ENCODE results near the gene NISCH. TPM values are rescaled to one million over a fixed set of nuclear protein-coding genes. Genes with fewer than 3 reads are reported as not detected.

NISCH gene
- total RNA-seq, 1 donor from 2014 or later: 80.5 TPM

- peaks cover 30% of the 10 kb centered on the region for H3K36me3 ChIP-seq
- H4K20me1 ChIP-seq (ENCODE audit: low read depth): peaks cover 76% of the 10 kb centered on the region
- peaks cover 11% of the 10 kb centered on the region for H3K4me1 Mint-ChIP-seq
- no peak overlapping the region for H3K9ac ChIP-seq
- DNase-seq (ENCODE audit: low spot score): no peak
- no peak overlapping the region for H2AFZ ChIP-seq (replicated peaks)
- H3K79me2 ChIP-seq (ENCODE audit: low read depth): peaks cover 95% of the 10 kb centered on the region
- no peak overlapping the region for H3K27ac ChIP-seq
- no peak overlapping the region for H3K4me3 Mint-ChIP-seq
- H3K27me3 Mint-ChIP-seq (ENCODE audit: insufficient read depth, low read depth): peaks cover 2% of the 10 kb centered on the region
- H3K4me1 ChIP-seq: peaks cover 11% of the 10 kb centered on the region
- no peak for TF ChIP-seq CTCF (IDR thresholded peaks at IDR 0.05)
- no peak for TF ChIP-seq EZH2 (IDR thresholded peaks at IDR 0.05)
- TF ChIP-seq EZH2phosphoT487 (IDR thresholded peaks at IDR 0.05): no peak
- H3K9me3 ChIP-seq (ENCODE audit: low read depth): no peaks in the 10 kb centered on the region
- H3K27ac Mint-ChIP-seq: no peak overlapping the region
- H3K4me2 ChIP-seq: no peak overlapping the region
- peaks cover 19% of the 10 kb centered on the region for H3F3A ChIP-seq (ENCODE audit: low read depth)
- no peaks in the 10 kb centered on the region for H3K9me3 Mint-ChIP-seq
- H3K27me3 ChIP-seq: no peaks in the 10 kb centered on the region
- H3K4me3 ChIP-seq: no peak overlapping the region
- peaks cover 34% of the 10 kb centered on the region for H3K36me3 Mint-ChIP-seq
Measured at GRCh38 chr3:52461874-52462273, 6.5 kb downstream of the NISCH start.

DNA sequence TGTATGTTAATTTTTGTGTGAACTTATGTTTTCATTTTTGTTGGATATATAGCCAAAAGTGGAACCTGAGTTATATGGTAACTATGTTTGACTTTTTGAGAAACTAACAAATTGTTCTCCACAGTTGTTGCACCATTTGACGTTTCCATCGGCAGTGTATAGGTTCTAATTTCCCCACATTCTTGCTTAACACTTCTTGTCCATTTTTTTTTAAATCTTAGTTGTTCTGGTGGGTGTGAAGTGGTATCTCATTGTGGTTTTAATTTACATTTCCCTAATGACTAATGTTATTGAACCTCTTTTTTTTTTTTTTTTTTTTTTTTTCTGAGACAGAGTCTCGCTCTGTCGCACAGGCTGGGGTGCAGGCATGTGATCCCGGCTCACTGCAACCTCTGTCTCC lies 8.0 kb downstream of the NISCH start:
- H3K4me1 Mint-ChIP-seq: peaks cover 3% of the 10 kb centered on the region
- H3K36me3 Mint-ChIP-seq: peaks cover 28% of the 10 kb centered on the region
- Histone ChIP-seq H3F3A (ENCODE audit: low read depth) (peaks cover 14% of the 10 kb centered on the region), H3K4me1 (no peaks in the 10 kb centered on the region), H3K4me2 (no peak overlapping the region), H3K79me2 (ENCODE audit: low read depth) (peaks cover 93% of the 10 kb centered on the region), H3K9me3 (ENCODE audit: low read depth) (no peaks in the 10 kb centered on the region), H4K20me1 (ENCODE audit: low read depth) (peaks cover 75% of the 10 kb centered on the region), H3K9ac (no peak overlapping the region), H3K36me3 (peaks cover 23% of the 10 kb centered on the region), H3K27me3 (no peaks in the 10 kb centered on the region), H3K27ac (no peak overlapping the region), H3K4me3 (no peak overlapping the region), H2AFZ (replicated peaks) (no peak overlapping the region)
- no peak overlapping the region for H3K4me3 Mint-ChIP-seq
- TF ChIP-seq CTCF (IDR thresholded peaks at IDR 0.05) (no peak), EZH2 (IDR thresholded peaks at IDR 0.05) (no peak), EZH2phosphoT487 (IDR thresholded peaks at IDR 0.05) (no peak)
- DNase-seq (ENCODE audit: low spot score): no peak
- peaks cover 2% of the 10 kb centered on the region for H3K27me3 Mint-ChIP-seq (ENCODE audit: insufficient read depth, low read depth)
- no peak overlapping the region for H3K27ac Mint-ChIP-seq
- no peaks in the 10 kb centered on the region for H3K9me3 Mint-ChIP-seq

GRCh38 chr3:52468336-52468735 lies 12.9 kb downstream of the NISCH start:
- Histone ChIP-seq H3K36me3 (peaks cover 3% of the 10 kb centered on the region), H3K4me3 (no peak overlapping the region), H4K20me1 (ENCODE audit: low read depth) (peaks cover 79% of the 10 kb centered on the region), H3K4me1 (no peaks in the 10 kb centered on the region), H3K9me3 (ENCODE audit: low read depth) (no peaks in the 10 kb centered on the region), H3K79me2 (ENCODE audit: low read depth) (peaks cover 57% of the 10 kb centered on the region), H2AFZ (replicated peaks) (no peak overlapping the region), H3K4me2 (no peak overlapping the region), H3K27ac (no peak overlapping the region), H3K9ac (no peak overlapping the region), H3K27me3 (no peaks in the 10 kb centered on the region), H3F3A (ENCODE audit: low read depth) (peaks cover 14% of the 10 kb centered on the region)
- Mint-ChIP-seq H3K4me3 (no peak overlapping the region), H3K27me3 (ENCODE audit: insufficient read depth, low read depth) (peaks cover 2% of the 10 kb centered on the region), H3K27ac (no peak overlapping the region), H3K36me3 (peaks cover 22% of the 10 kb centered on the region), H3K9me3 (no peaks in the 10 kb centered on the region), H3K4me1 (peaks cover 12% of the 10 kb centered on the region)
- TF ChIP-seq EZH2 (IDR thresholded peaks at IDR 0.05) (no peak), EZH2phosphoT487 (IDR thresholded peaks at IDR 0.05) (no peak), CTCF (IDR thresholded peaks at IDR 0.05) (no peak)
- DNase-seq (ENCODE audit: low spot score): no peak
